Loucy (cell line): ENCODE results near the gene FMN1.

Experiments
- H2AFZ ChIP-seq: fragments of 200-600 bp; sonication (generic); 2 replicates; pipeline ENCODE4 v1.6.0; 2016; ENCODE audit warnings: antibody characterized with exemption, mild to moderate bottlenecking, low read length, moderate library complexity
- H3F3A ChIP-seq: fragments of 200-600 bp; 2 replicates; pipeline ENCODE4 v1.6.0; 2016; ENCODE audit warnings: antibody characterized with exemption, low read depth, mild to moderate bottlenecking
- H3K27me3 ChIP-seq: fragments of 200-600 bp; sonication (generic); 2 replicates; pipeline ENCODE4 v1.6.1; 2014; ENCODE audit warnings: low read length, mild to moderate bottlenecking; ENCODE audit not compliant: insufficient read depth, poor library complexity, severe bottlenecking
- H3K36me3 ChIP-seq: fragments of 200-600 bp; sonication (generic); 2 replicates; pipeline ENCODE4 v1.6.1; 2016; ENCODE audit warnings: low read length; ENCODE audit not compliant: insufficient read depth
- H3K4me1 ChIP-seq: fragments of 200-600 bp; sonication (generic); 2 replicates; pipeline ENCODE4 v1.5.1; 2014; ENCODE audit warnings: low read length, mild to moderate bottlenecking; ENCODE audit not compliant: insufficient read depth, poor library complexity, severe bottlenecking
- H3K4me2 ChIP-seq: fragments of 200-600 bp; sonication (generic); 2 replicates; pipeline ENCODE4 v1.6.0; 2014; ENCODE audit warnings: antibody characterized with exemption, low read length, low read depth, mild to moderate bottlenecking; ENCODE audit not compliant: poor library complexity, severe bottlenecking
- H3K4me3 ChIP-seq: fragments of 200-600 bp; sonication (generic); 2 replicates; pipeline ENCODE4 v1.5.1; 2014; ENCODE audit warnings: low read length, mild to moderate bottlenecking, mixed read lengths; ENCODE audit not compliant: poor library complexity, severe bottlenecking
- H3K79me2 ChIP-seq: fragments of 200-600 bp; sonication (generic); 2 replicates; pipeline ENCODE4 v1.6.1; 2014; ENCODE audit warnings: low read length; ENCODE audit not compliant: insufficient read depth
- H3K9ac ChIP-seq: fragments of 200-600 bp; sonication (generic); 2 replicates; pipeline ENCODE4 v1.6.0; 2014; ENCODE audit warnings: mild to moderate bottlenecking, low read depth, low read length, moderate library complexity; ENCODE audit not compliant: poor library complexity, severe bottlenecking
- H3K9me2 ChIP-seq: fragments of 200-600 bp; sonication (generic); replicated peaks from 2 replicates; pipeline ENCODE4 v1.6.1; 2016; ENCODE audit warnings: low read depth, low read length, mixed read lengths
- H3K9me3 ChIP-seq: fragments of 200-600 bp; sonication (generic); 2 replicates; pipeline ENCODE4 v1.6.1; 2014; ENCODE audit warnings: mild to moderate bottlenecking, antibody characterized with exemption, low read length, low read depth; ENCODE audit not compliant: insufficient read depth
- H4K20me1 ChIP-seq: fragments of 200-600 bp; sonication (generic); 2 replicates; pipeline ENCODE4 v1.6.0; 2014; ENCODE audit warnings: antibody characterized with exemption, low read length, mild to moderate bottlenecking; ENCODE audit not compliant: insufficient read depth, poor library complexity, severe bottlenecking
- CTCF ChIP-seq: fragments of 200-600 bp; sonication (generic); conservative IDR thresholded peaks from 2 replicates; pipeline ENCODE4 v1.5.1; 2014; ENCODE audit warnings: mild to moderate bottlenecking, antibody characterized with exemption, low read length
- EZH2phosphoT487 ChIP-seq: fragments of 200-600 bp; IDR thresholded peaks from 2 replicates; pipeline ENCODE4 v1.6.1; 2018; ENCODE audit warnings: antibody characterized with exemption, mild to moderate bottlenecking, moderate library complexity, borderline replicate concordance

Gene FMN1

GRCh38 chr15:32718227-32718820 is 476.2 kb downstream of the FMN1 start:
- Histone ChIP-seq H3K9me2 (no peaks in the 10 kb centered on the region), H3K4me1 (peaks cover 15% of the 10 kb centered on the region), H3K79me2 (no peaks in the 10 kb centered on the region), H2AFZ (no peak overlapping the region), H3K4me3 (no peak overlapping the region), H3F3A (no peaks in the 10 kb centered on the region), H3K9ac (no peak overlapping the region), H4K20me1 (no peaks in the 10 kb centered on the region), H3K9me3 (no peaks in the 10 kb centered on the region), H3K36me3 (no peaks in the 10 kb centered on the region), H3K4me2 (no peak overlapping the region), H3K27me3 (no peaks in the 10 kb centered on the region)
- no peak for TF ChIP-seq CTCF
- no peak for TF ChIP-seq EZH2phosphoT487

- Histone ChIP-seq H3K4me1 (peaks cover 15% of the 10 kb centered on the region), H3K4me3 (no peak within 1 kb of the TSS), H3K79me2 (no peaks in the 10 kb centered on the region), H2AFZ (no peak within 1 kb of the TSS), H3K9me2 (no peaks in the 10 kb centered on the region), H3K9ac (no peak within 1 kb of the TSS), H3K27me3 (no peaks in the 10 kb centered on the region), H3K36me3 (no peaks in the 10 kb centered on the region), H3F3A (no peaks in the 10 kb centered on the region), H4K20me1 (no peaks in the 10 kb centered on the region), H3K4me2 (no peak within 1 kb of the TSS), H3K9me3 (no peaks in the 10 kb centered on the region)
- no peak for TF ChIP-seq CTCF
- no peak for TF ChIP-seq EZH2phosphoT487
Measured at GRCh38 chr15:32717426-32718226, 476.9 kb downstream of the FMN1 start, which contains the start of gene GREM1. TSS of gene GREM1 (plus strand) at chr15:32718004. CDS start at chr15:32730691, 12,687 bp downstream.

GRCh38 chr15:32716915-32717425 is 477.5 kb downstream of the FMN1 start:
- no peaks in the 10 kb centered on the region for H3K9me3 ChIP-seq
- no peaks in the 10 kb centered on the region for H3K9me2 ChIP-seq
- H3K4me2 ChIP-seq: no peak overlapping the region
- H3K79me2 ChIP-seq: no peaks in the 10 kb centered on the region
- no peak overlapping the region for H3K4me3 ChIP-seq
- TF ChIP-seq CTCF (no peak), EZH2phosphoT487 (no peak)
- no peaks in the 10 kb centered on the region for H4K20me1 ChIP-seq
- no peaks in the 10 kb centered on the region for H3K36me3 ChIP-seq
- H3K27me3 ChIP-seq: no peaks in the 10 kb centered on the region
- H3F3A ChIP-seq: no peaks in the 10 kb centered on the region
- H3K4me1 ChIP-seq: peaks cover 15% of the 10 kb centered on the region
- no peak overlapping the region for H3K9ac ChIP-seq
- H2AFZ ChIP-seq: no peak overlapping the region
